UCSD-AML1 (cell line): ENCODE results near the gene EFCAB5.
"Not testable (repeated sequence)": the region's sequence is repeated elsewhere in the genome, so short reads cannot be mapped to it uniquely, and the experiment has no call there.

Source experiments
- DNase-seq: peaks from one replicate; lab custom pipeline; 2025; ENCODE audit not compliant: unreplicated experiment; lab: John Stamatoyannopoulos, UW

The EFCAB5 gene

GRCh38 chr17:30091771-30092170, 150.3 kb downstream of the EFCAB5 start:
- DNase-seq: no peak

- no peak for DNase-seq
These were observed 151.5 kb downstream of the EFCAB5 start for GRCh38 chr17:30092886-30093285.

- DNase-seq: peak; percentile 19
These were observed 152.2 kb downstream of the EFCAB5 start for GRCh38 chr17:30093463-30094147.

- no peak for DNase-seq
These were observed 154.2 kb downstream of the EFCAB5 start for GRCh38 chr17:30095507-30096244.

GRCh38 chr17:30101686-30102390, 160.4 kb downstream of the EFCAB5 start:
- DNase-seq: no peak

GRCh38 chr17:30103921-30104320, 162.5 kb downstream of the EFCAB5 start:
- no peak for DNase-seq

- peak; percentile 75 for DNase-seq
These were observed 163.3 kb downstream of the EFCAB5 start for GRCh38 chr17:30104575-30105339.

- DNase-seq: no peak
These were observed 171.4 kb downstream of the EFCAB5 start for GRCh38 chr17:30112794-30113193.

- DNase-seq: no peak
These were observed 171.8 kb downstream of the EFCAB5 start for GRCh38 chr17:30113213-30113612.

- DNase-seq: no peak
These were observed 174.9 kb downstream of the EFCAB5 start for GRCh38 chr17:30116345-30116660.

- DNase-seq: peak; percentile 90
These were observed 175.5 kb downstream of the EFCAB5 start, which contains the start of gene NSRP1 for GRCh38 chr17:30116661-30117551. NSRP1 (plus strand) TSS chr17:30116816; CDS start chr17:30116844, 28 bp downstream.

GRCh38 chr17:30117675-30118081, 176.2 kb downstream of the EFCAB5 start:
- no peak for DNase-seq

GRCh38 chr17:30118635-30119034, 177.2 kb downstream of the EFCAB5 start:
- not testable (repeated sequence) for DNase-seq

GRCh38 chr17:30124273-30124796, 182.9 kb downstream of the EFCAB5 start:
- DNase-seq: no peak

- no peak for DNase-seq
These were observed 188.7 kb downstream of the EFCAB5 start for GRCh38 chr17:30130121-30130520.

- DNase-seq: no peak
These were observed 191.2 kb downstream of the EFCAB5 start for GRCh38 chr17:30132615-30133014.

- no peak for DNase-seq
These were observed 191.8 kb downstream of the EFCAB5 start for GRCh38 chr17:30133197-30133596.

- no peak for DNase-seq
These were observed 193.1 kb downstream of the EFCAB5 start for GRCh38 chr17:30134551-30134950.

GRCh38 chr17:30137158-30137557, 195.7 kb downstream of the EFCAB5 start:
- DNase-seq: no peak

- not testable (repeated sequence) for DNase-seq
These were observed 206.4 kb downstream of the EFCAB5 start for GRCh38 chr17:30147860-30148259.
